ENCODE results near the gene CUX1.

DNA sequence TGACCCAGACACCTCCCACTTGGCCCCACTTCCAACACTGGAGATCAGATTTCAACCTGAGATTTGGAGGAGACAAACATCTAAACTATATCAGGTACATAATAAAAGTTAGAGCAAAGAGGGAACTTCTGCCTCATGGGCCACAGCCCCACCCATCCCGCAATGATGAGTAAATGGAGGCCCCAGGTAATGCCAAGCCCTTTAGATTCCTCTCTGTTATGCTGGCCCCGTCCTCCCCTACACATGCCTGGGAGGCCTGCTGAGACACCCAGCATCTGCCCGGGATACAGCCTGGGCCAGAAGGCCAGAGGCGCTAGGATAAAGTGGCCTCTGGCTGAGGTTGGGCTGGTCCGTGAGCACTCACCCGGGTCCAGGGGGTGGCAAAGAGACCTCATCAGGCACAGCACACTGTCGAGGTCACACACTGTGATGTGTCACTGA, 283.7 kb downstream of the CUX1 start:
- TF ChIP-seq, protein P1, sequence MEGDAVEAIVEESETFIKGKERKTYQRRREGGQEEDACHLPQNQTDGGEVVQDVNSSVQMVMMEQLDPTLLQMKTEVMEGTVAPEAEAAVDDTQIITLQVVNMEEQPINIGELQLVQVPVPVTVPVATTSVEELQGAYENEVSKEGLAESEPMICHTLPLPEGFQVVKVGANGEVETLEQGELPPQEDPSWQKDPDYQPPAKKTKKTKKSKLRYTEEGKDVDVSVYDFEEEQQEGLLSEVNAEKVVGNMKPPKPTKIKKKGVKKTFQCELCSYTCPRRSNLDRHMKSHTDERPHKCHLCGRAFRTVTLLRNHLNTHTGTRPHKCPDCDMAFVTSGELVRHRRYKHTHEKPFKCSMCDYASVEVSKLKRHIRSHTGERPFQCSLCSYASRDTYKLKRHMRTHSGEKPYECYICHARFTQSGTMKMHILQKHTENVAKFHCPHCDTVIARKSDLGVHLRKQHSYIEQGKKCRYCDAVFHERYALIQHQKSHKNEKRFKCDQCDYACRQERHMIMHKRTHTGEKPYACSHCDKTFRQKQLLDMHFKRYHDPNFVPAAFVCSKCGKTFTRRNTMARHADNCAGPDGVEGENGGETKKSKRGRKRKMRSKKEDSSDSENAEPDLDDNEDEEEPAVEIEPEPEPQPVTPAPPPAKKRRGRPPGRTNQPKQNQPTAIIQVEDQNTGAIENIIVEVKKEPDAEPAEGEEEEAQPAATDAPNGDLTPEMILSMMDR (IDR thresholded peaks at IDR 0.05; ENCODE audit: low read length) = no peak
- TF ChIP-seq EZH2 (optimal IDR thresholded peaks at IDR 0.05; ENCODE audit: low read depth, low read length) = no peak

Measured in MM.1S (cell line).